Femur (tissue), 1 donor: Measurements from ENCODE around the gene OPCML.

Source experiments
- DNase-seq: peaks from one replicate; pipeline ENCODE4 v3.0.0-alpha.2; 2017

OPCML gene

DNA sequence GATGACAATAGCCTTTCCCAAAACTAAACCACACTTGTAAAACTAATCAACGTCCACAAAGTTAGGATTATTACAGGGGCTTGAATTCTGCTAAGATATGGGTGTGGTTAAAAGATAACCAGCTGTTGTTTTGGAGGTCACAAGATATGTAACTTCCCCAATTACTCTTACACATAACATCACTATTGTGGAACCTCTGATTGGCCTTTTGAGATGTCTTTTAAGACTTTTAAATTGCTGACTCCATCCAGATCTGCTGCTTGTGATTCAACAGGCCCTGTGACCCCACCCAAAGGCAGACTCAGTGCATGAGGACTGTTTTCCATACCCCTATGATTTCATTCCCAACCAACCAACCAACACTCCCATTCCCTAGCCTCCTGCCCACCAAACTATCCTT lies 893.9 kb downstream of the OPCML start:
- DNase-seq, result no peak

DNA sequence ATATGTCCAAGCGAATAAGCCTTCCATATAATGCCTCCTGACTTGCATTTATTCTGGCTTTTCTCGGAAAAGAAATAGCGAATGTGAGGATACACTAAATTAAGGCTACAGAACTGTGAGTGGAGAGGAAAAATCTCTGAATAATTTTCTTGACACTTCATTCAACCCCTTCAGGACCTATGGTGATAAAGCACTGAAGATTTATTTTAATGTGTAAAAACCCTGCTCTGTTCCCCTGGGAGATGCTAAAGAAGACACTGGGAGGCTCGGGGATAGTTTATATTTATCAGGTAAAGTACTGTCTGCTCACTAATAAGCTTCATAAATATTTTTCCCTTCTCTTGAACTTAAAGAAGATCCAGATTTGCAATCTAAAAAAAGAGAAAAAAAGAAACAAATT lies 895.8 kb downstream of the OPCML start:
- DNase-seq, result no peak

DNA sequence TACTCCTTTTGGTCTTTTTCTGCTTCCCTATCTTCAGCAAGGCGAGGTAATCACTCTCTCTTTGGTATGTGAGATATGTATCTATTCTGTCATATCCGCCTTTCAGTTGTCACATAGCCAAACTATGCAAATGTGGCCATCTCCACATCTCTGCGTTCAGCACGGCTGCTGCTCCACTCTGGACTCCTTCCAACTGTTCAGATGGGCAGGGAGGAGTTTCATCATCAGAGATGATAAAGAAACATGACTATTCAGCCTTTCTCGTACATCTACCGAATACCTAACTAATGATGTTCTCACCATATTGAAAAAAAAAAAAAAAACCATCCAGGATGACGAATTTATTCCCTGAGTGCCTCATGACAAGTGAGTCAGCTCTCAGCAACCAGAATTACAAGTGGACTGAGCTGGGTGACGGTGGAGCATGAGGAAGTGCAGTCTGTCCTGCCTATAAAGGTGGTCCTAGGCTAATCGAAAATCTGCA lies 899.6 kb downstream of the OPCML start:
- DNase-seq, result no peak

DNA sequence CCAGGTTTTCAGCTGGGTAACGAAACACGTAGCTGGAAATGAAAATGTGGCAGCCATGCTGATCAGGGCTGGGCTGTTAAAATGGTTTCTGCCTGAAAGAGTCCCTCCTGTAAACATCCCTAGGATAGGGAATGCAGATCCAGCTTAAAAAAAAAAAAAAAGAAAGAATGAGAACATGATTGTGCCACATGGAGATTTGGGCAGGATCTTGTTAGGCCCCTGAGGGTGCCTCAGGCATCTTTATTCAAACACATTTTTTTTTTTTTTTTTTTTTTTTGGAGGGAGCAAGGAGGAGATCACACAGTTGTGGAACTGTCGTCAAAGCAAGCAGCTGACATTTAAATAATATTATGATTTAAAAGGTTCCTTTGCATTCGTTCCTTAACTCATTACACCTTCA lies 900.3 kb downstream of the OPCML start:
- no peak for DNase-seq

DNA sequence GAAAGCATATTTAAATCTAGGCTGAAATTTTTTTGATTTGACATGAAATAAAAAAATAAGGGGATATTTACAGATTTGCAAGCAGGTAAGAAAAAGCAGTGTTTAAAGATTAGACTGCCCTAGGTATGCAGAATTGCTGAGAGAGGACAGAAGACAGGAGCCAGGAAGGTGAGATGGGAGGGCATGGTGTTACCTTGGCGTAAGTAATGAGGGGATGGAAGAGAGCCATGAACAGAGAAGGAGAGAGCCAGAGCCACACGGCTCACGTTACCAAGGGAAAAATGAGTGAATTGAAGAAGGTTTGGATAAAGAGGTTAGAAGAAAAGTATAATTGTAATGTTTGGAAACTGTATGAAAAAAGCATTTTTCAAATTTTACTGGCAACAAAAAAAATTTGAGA lies 904.3 kb downstream of the OPCML start:
- no peak for DNase-seq

DNA sequence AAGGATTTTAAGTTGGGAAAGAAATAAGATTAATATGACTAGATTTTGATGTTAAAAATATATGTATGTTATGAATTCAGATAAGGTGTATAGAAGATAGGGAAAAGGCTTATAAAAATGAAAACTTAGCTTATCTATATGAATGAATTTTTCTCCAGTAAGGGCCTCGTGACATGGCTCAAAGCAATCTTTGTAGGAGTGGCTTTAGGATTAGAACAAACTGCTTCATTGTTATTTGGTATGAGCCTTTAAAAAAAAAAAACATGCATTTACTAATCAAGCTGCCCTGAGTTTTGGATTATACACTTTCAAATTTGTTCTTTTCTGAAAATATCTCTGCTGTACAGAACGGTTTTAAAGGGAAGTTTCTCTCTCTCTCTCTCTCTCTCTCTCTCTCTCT lies 905.9 kb downstream of the OPCML start:
- DNase-seq, result no peak

DNA sequence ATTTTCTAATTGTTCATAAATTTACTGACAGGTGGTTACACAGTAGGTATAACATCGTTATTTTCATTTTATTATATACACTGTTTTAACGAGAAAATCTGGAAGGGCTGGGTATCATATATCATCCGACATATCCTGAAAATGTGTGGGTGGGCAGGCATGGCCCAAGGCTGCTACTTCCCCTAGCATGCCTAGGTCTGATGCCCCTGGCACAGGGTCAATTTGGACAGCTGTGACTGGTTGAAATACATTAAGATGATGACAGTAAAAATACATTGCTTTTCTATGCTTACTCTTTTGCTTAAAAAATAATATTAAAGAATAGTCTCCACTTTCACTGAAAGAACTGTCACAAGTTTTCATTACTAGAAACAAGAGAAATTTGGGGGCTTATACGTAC lies 908.8 kb downstream of the OPCML start:
- no peak for DNase-seq

DNA sequence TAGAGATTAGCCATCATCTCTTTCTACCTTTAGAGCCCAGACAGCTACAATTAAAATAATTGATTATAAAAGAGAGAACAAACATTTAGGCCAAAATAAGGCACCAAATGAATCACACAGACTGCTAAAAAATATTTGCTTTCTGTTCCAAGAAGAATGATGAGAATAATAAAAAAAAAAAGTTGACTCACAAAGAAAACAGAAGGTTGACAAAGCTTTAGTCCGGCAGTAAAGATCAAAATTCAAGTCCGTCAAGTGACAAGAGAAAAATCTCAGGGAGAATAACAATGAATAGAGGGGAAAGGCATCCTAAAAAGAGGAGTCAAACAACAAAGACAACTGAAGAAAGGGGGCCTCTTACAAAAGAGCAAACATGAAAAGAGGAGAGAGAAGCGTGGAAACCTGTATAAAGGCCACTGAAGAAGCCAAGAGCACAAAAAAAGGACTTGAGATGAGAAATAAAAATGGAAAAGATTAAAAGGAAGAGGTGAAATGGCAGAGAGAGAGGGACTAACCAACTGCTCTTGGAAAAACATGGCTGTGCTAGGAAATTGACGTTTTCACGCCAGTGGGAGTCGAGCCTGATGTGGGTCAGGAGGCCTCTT lies 910.2 kb downstream of the OPCML start:
- no peak for DNase-seq

DNA sequence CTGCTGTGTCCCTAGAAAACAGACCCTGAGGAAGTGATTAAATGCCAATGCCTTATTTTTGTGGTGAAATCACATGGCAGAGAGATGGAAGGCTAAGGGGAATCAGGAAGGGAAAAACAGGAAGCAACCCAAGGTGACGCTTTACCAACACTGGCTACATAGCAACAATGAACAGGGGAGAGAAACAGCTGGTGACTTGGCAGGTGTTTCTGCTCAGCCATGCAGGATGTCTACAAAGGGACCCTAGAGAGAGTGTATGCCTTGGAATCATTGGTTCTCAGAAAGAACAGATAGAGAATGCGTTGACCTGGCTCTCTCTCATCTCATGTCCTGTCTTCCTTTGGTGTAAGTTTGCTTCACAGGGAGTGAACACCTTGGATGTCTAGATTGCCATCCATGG lies 911.9 kb downstream of the OPCML start:
- no peak for DNase-seq

DNA sequence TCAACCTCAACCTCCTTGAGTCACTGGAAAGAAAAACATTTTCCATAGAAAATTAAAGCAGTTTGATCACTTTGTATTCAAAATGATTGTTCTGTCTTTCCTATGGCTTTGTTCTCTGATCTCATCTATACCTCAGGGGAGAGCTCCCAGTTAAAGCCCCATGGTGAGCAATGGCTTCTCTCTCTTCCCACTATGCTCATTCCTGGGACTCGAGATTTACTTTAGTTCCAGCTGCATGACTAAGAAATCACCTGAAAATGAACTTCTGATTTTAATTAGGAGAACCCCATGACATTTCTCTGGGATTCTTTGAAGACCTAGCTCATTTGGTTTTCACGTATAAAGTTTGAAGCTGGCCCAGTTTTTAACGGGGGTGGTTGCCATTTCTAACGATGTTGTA lies 921.5 kb downstream of the OPCML start:
- no peak for DNase-seq

DNA sequence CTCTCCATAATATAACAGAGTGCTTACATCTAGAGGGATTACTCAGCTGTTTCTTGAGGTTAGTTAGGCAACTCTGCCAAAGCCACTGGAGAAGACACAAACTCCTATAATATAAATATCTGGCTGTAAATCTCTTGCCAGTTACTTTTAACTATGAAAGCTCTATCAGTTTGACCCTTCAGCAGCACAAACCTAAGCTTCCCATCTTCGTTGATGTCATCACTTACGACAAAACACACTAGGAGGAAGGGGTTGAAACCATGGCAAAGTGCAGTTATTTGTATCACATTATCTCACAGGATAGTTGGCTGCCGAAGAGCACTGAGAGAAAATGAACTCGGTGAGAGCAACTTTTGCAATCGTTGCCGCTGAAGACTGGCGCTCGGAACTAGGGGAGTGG lies 922.1 kb downstream of the OPCML start:
- no peak for DNase-seq

DNA sequence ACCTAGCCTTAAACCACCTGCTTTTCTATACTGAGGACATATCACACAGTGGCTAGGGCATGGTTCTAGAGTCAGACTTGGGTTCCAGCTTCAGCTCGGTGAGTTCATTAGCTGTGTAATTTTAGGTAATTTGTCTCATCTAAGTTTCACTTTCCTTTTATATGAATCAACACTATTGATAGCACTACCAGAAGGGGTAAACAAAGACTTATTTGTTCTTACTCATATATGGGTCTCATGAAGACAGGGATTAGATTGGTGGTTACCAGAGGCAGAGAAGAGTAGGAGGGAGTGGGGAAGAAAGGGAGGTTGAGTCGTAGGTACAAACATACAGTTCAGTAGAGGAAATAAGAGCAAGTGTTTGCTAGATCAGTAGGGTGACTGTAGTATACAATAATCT lies 924.7 kb downstream of the OPCML start:
- no peak for DNase-seq

DNA sequence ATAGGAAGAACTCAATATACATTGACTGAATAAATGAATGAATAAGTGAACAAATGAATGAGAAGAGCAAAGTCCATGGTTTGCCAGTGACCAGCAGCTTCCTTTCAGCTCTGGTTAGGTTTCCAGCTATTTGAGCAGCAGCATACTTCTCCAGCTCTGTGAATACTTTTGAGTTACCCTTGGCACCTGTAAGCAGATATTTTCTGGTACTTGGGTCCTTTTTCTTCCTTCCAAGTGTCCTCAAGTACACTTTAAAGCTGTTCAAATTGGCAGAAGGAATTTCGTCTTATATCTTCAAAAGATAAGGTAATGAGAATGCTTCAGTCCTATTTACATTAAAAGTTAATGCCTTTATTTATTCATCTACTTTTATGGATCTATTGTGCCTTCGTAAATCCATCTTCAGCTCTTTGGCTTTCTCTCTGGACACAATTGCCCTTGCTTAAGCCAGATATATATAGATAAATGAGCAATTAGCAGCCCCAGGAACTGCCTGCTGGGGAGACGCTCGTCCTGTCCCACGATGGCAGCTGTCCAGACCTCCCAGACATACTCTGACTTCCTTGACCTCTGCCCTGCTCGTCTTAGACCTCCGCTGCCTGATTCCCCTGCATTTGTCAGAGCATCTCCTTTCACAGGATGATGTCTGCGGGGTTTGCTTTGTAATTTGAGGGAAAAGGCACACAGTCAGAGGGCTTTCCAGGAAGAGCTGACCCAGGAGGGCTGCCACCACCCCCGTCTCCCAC lies 926.3 kb downstream of the OPCML start:
- DNase-seq, result no peak

DNA sequence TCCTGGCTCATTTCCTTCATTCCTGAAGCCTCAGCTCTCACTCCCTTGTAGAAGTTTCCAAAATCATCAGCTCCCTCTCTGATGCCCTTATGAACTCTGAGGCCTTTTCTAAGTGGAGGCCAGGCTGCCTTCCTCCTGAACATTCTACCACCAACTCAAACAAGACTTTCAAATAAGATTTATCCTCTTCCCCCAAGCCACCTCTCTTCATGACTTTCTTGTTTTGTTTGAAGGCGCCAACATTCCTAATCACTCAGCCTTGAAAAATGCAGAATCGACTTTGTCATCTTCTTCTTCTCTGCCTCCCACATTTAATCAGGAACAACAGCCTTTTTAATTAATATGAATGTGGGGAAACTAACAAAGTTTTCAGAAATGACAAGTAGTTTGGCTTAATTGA lies 927.9 kb downstream of the OPCML start:
- DNase-seq, result no peak

DNA sequence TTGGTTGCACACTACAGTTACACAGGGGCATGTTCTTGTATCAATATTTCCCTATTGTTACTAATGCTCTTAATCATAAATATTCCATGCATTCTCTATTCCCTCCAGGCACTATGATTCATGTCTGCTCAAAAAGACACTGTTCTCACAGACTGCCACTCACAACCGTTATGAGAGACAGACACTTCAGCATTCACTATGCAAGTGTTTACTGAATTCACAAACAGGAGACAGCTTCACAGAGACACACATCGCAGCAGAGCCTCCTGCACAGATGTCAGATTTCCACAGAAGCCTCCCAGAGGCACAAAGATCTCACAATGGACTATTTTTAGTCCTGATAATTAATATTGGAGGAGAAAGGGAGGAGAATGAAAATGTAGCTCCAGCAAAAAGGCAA lies 930.4 kb downstream of the OPCML start:
- no peak for DNase-seq

DNA sequence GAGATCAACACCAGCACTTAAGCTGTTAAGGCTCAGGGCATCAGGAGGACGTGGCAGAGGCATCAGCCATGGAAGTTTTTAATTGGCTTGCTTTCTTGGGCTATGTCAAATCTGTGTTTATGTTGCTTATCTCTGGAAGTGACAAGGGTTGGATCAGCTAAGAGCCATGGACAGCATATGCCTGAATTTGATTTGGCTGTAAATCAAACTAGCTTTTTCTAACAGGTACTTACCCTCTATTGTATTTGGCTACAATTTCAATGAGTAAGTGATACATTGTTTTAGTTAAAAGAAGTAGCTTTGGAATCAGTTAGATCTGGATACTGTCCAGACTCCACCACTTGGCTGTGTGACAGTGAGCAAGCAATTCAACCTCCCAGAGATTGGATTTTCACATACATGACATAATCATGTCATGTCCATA lies 936.6 kb downstream of the OPCML start:
- DNase-seq, result no peak

DNA sequence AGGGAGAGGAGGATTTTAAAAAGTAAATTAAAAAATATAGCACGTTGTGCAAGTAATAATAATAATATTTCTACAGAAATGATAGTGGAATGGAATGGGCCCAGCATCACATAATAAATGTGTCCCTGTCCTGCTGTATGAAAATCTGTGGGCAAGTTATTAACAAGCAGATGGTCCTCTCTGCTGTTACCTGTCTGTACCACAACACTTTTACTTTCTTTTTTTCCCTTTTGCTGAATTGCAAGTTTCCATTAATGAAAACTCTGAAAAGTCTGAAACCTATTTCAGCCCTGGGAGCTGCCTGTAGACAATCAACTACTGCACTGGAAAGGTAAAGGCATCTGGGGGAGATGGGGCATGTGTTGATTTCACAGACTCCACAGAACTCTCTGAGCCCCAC lies 937.1 kb downstream of the OPCML start:
- no peak for DNase-seq

DNA sequence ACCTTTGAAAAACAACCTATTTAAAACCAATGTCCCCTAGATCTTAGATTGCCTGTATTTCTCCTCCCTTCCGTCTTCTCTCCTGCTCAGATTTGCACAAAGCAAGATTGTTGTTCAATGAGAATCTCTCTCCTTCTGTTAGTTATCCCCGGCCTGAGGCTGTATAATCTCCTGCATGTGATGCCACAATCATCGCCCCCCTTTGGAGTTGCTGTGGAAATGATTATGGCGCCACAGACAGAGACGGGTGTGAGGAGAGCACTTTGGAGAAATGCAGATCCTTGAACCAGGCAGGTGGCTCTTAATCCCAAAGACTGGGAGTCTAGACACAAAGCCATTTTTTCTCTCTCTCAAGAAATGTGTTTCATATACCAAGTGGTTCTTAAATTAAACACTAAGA lies 941.3 kb downstream of the OPCML start:
- DNase-seq, result no peak

DNA sequence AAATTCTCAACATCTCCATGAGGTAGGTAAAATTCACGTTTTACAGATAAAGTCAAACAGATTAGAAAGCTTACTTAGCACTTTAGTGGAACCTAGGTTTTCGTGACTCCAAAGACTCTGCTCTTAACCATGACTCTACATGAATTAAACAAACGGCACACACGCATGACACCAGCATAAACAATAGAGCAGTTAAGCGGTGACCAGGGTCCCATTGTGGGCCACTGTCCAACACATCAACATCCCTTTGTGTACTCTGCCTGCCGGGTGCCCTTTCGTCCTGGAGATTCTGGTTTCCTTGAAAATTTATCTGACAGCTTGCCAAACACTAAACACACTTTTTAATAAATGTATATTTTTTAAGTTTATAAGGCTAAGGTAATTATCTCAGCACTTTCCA lies 941.7 kb downstream of the OPCML start:
- DNase-seq, result no peak

DNA sequence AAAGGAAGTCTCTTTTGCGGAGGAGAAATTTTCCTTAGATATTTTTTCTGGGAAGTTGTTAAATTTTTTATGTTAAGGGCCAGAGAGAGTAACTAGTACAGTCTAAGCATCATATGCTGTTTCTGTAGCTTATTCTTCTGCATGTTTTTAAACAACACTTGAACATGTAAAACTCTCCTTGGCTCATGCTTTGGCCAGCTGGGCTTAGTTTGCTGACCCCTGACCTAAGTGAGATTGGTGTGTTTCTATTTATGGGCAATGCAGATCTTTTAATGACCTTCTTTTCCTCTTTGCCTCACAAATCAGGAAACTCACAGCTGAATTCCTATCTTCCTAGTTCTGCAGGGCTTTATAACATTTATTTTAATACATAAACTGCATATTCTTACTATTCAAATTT lies 942.5 kb downstream of the OPCML start:
- peak; percentile 27 for DNase-seq

DNA sequence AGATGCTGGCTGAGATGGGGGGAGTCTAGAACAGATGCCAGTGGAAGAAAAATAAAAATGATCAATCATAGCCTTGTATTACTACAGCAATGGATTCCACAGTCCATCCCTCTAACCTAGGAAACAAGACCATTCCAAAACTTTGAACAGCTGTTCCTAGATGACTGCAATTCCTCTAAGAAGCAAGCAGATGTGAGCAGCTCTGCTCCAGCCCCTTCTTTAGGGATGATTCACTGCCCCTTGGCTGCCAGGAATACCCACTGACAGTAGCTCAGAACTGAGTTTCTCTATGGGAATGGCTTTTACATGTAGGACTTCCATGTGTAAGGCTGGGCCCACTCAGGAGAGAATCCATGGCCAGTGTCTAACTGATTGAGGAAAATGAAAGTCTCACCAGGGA lies 943.9 kb downstream of the OPCML start:
- no peak for DNase-seq

DNA sequence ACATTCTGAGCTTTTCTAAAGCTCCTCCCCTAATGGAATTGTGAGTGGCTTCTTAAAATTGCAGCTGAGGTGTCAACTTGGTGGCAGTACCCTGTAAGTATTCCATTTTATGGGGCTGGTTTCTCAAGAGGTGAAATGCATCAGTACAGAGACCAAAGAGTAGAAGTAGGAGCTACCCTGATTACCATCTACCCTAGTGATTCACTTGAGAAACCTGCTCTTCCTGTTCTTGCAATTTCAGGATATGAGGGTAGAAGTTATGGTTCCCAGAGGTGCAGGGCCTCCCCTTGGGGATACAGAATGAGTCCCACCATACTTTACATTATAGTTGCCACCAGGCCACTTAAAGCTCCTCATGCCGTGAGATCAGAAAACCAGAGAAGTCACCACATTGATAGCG lies 944.6 kb downstream of the OPCML start:
- DNase-seq, result no peak

DNA sequence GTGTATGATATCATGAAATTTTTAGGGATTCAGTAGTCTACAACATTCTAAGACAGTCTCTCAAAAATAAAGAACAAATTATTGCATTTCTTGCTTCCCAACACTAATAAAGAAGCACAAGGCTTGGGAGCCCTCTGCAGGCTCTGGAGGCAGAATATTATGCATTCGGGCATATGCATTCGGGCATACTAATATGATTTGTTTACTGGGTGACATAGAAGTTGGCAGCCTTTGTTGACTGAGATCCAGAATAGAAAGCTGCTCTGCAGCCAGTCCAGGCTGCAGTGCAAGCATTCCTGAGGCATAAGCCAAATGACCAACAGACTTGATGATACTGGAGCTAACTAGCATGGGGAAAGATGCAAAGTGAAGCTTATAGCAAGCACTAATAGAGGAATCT lies 945.5 kb downstream of the OPCML start:
- peak; percentile 24 for DNase-seq

DNA sequence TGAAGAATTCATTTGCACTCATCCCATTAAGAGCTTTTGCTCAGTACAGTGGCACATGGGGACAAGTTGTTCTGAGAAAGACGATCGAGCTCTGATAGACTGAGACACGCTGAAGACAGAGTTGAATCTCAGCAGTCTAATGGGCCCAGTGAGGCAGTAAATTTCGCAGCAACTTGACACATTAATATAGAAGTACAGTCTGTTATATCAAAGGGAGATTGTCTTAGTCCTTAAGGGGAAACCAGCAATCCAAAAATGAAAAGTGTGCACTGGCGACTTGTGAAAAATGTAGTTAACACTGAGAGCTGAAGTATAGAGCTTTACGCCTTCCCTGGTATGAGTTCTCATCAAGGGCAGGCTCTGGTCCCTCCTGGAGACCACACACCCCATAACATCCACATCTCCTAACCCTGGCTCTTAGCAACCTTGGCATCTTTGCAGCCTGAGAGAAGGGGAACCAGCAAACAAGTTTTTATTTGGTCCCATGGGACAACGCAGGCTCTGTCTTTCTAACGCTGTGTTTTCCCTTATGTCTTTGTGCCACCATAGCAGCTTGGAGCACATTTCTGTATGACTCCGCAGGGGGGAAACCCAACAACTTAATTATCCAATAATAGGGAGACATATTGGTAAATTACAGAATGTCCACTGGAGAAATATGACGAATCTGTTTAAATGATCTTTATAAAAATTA lies 952.5 kb downstream of the OPCML start:
- no peak for DNase-seq
